Fibroblast of lung (primary cell): ENCODE results near the gene EXOC6B. TPM values are rescaled to one million over a fixed set of nuclear protein-coding genes. Genes with fewer than 3 reads are reported as not detected.

ENCODE experiments used
- DNase-seq, 2 donors: peaks; one replicate each; pipeline versions ENCODE4 v3.0.0 to v3.0.0-alpha.2; 2010; ENCODE audit warnings: low read depth in 2 of 2
- H2AFZ ChIP-seq: 2 replicates; pipeline ENCODE4 v1.5.1; 2012; ENCODE audit warnings: low read length, control low read depth, inconsistent platforms
- H3K27ac ChIP-seq: 2 replicates; pipeline ENCODE4 v1.5.1; 2011; ENCODE audit warnings: low read length, control low read depth; ENCODE audit not compliant: insufficient read depth
- H3K27me3 ChIP-seq: 2 replicates; pipeline ENCODE4 v1.5.1; 2011; ENCODE audit warnings: mild to moderate bottlenecking, low read length; ENCODE audit not compliant: control insufficient read depth, insufficient read depth
- H3K36me3 ChIP-seq: 2 replicates; pipeline ENCODE4 v1.5.1; 2011; ENCODE audit warnings: low read length; ENCODE audit not compliant: control insufficient read depth, insufficient read depth
- H3K4me1 ChIP-seq: 2 replicates; pipeline ENCODE4 v1.5.1; 2011; ENCODE audit warnings: low read length; ENCODE audit not compliant: control insufficient read depth, insufficient read depth; ENCODE audit errors: extremely low read depth
- H3K4me2 ChIP-seq: 2 replicates; pipeline ENCODE4 v1.5.1; 2011; ENCODE audit warnings: low read length, control low read depth; ENCODE audit not compliant: insufficient read depth; ENCODE audit errors: extremely low read depth
- H3K4me3 ChIP-seq, 4 experiments: fragments of 200-600 bp in 1 of 4; sonication (generic) in 1 of 4; replicated peaks in 1 of 4; 2 replicates each; pipeline ENCODE4 v1.5.1; 2011 to 2016; ENCODE audit warnings: low read length in 4 of 4, low read depth in 3 of 4, mild to moderate bottlenecking in 3 of 4, control low read depth in 2 of 4, inconsistent platforms in 1 of 4, mixed read lengths in 1 of 4; ENCODE audit not compliant: insufficient read depth in 1 of 4; ENCODE audit errors: control extremely low read depth in 1 of 4
- H3K79me2 ChIP-seq: 2 replicates; pipeline ENCODE4 v1.5.1; 2012; ENCODE audit warnings: mild to moderate bottlenecking, low read length, inconsistent platforms; ENCODE audit not compliant: control insufficient read depth, insufficient read depth
- H3K9ac ChIP-seq: 2 replicates; pipeline ENCODE4 v1.5.1; 2011; ENCODE audit warnings: mild to moderate bottlenecking, low read length, control low read depth; ENCODE audit not compliant: insufficient read depth
- H3K9me3 ChIP-seq: 2 replicates; pipeline ENCODE4 v1.5.1; 2012; ENCODE audit warnings: low read depth, low read length; ENCODE audit not compliant: control insufficient read depth, insufficient read depth
- H4K20me1 ChIP-seq: 2 replicates; pipeline ENCODE4 v1.5.1; 2011; ENCODE audit warnings: low read length; ENCODE audit not compliant: control insufficient read depth, insufficient read depth; ENCODE audit errors: extremely low read depth
- CTCF ChIP-seq, 2 donors: IDR thresholded peaks in 1 of 2; conservative IDR thresholded peaks in 1 of 2; 1 replicate in 1 of 2; 2 replicates in 1 of 2; pipeline ENCODE4 v1.5.1; 2011 to 2012; ENCODE audit warnings: low read length in 2 of 2, control low read depth in 1 of 2, inconsistent platforms in 1 of 2, low read depth in 1 of 2, mild to moderate bottlenecking in 1 of 2
- EZH2 ChIP-seq: IDR thresholded peaks from 2 replicates; pipeline ENCODE4 v1.5.1; 2012; ENCODE audit warnings: low read length, control low read depth, mild to moderate bottlenecking; ENCODE audit errors: missing control alignments
- polyA plus RNA-seq, 2 donors: library from polyadenylated mRNA; depleted of rRNA in 1 of 2; stranded (reverse) in 1 of 2; unstranded in 1 of 2; fragments of >200 nt; gene quantifications; 2 replicates each; pipeline ENCODE4 v1.2.1, GENCODE V29; 2011 to 2012; ENCODE audit warnings: missing spikeins in 1 of 2
- total RNA-seq: library from RNA; depleted of rRNA; stranded (reverse); fragments of >200 nt; gene quantifications from 2 replicates; pipeline ENCODE4 v1.2.1, GENCODE V29; 2014

EXOC6B gene
- total and polyA plus RNA-seq, 2 donors (not counting 1 experiment from before 2014, with no cell fraction given) = 26.3 to 36.5 TPM

GRCh38 chr2:72629062-72629461 lies 196.8 kb downstream of the EXOC6B start:
- no peak overlapping the region for H2AFZ ChIP-seq
- H3K36me3 ChIP-seq = no peaks in the 10 kb centered on the region
- H4K20me1 ChIP-seq = no peaks in the 10 kb centered on the region
- H3K4me3 ChIP-seq = no peak overlapping the region
- no peaks in the 10 kb centered on the region for H3K79me2 ChIP-seq
- TF ChIP-seq EZH2 (no peak), CTCF (conservative IDR thresholded peaks at IDR 0.05 in 1 of 2, IDR thresholded peaks at IDR 0.05 in 1 of 2; ENCODE audit: low read depth in 1 of 2, low read length in 2 of 2) (no peak)
- no peaks in the 10 kb centered on the region for H3K4me1 ChIP-seq
- peak in 1 of 2 donors; percentile 19 for DNase-seq
- H3K27ac ChIP-seq = no peak overlapping the region
- H3K9ac ChIP-seq = no peak overlapping the region
- H3K27me3 ChIP-seq = no peaks in the 10 kb centered on the region
- no peak overlapping the region for H3K4me2 ChIP-seq
- no peaks in the 10 kb centered on the region for H3K9me3 ChIP-seq

- Histone ChIP-seq H3K9ac (no peak overlapping the region), H3K36me3 (no peaks in the 10 kb centered on the region), H2AFZ (no peak overlapping the region), H3K4me3 (no peak overlapping the region), H3K27ac (no peak overlapping the region), H3K27me3 (no peaks in the 10 kb centered on the region), H3K79me2 (no peaks in the 10 kb centered on the region), H3K4me2 (no peak overlapping the region), H3K4me1 (no peaks in the 10 kb centered on the region), H4K20me1 (no peaks in the 10 kb centered on the region), H3K9me3 (no peaks in the 10 kb centered on the region)
- DNase-seq = no peak
- TF ChIP-seq EZH2 (no peak), CTCF (conservative IDR thresholded peaks at IDR 0.05 in 1 of 2, IDR thresholded peaks at IDR 0.05 in 1 of 2; ENCODE audit: low read depth in 1 of 2, low read length in 2 of 2) (no peak)
Measured at GRCh38 chr2:72627083-72627482, 198.8 kb downstream of the EXOC6B start.

GRCh38 chr2:72625366-72625765 lies 200.5 kb downstream of the EXOC6B start:
- no peak overlapping the region for H2AFZ ChIP-seq
- H3K4me1 ChIP-seq = no peaks in the 10 kb centered on the region
- no peak overlapping the region for H3K4me3 ChIP-seq
- TF ChIP-seq CTCF (conservative IDR thresholded peaks at IDR 0.05 in 1 of 2, IDR thresholded peaks at IDR 0.05 in 1 of 2; ENCODE audit: low read depth in 1 of 2, low read length in 2 of 2) (no peak), EZH2 (no peak)
- H3K27ac ChIP-seq = no peak overlapping the region
- DNase-seq = no peak
- H3K36me3 ChIP-seq = no peaks in the 10 kb centered on the region
- H3K4me2 ChIP-seq = no peak overlapping the region
- H3K9me3 ChIP-seq = no peaks in the 10 kb centered on the region
- H4K20me1 ChIP-seq = no peaks in the 10 kb centered on the region
- no peaks in the 10 kb centered on the region for H3K27me3 ChIP-seq
- no peaks in the 10 kb centered on the region for H3K79me2 ChIP-seq
- no peak overlapping the region for H3K9ac ChIP-seq
